Stimulated activated CD4-positive, alpha-beta T cell treated with anti-CD3 and anti-CD28 coated beads, Interleukin-15, amount 100 ng/mL, for 24 hours (primary cell): ENCODE results near the gene GPR12.
"Not testable (repeated sequence)": the region's sequence is repeated elsewhere in the genome, so short reads cannot be mapped to it uniquely, and the experiment has no call there.

Experiments
- DNase-seq: peaks from one replicate; pipeline ENCODE4 v3.0.0-alpha.2; 2020

Gene GPR12

GRCh38 chr13:26743971-26744370 lies 16.6 kb downstream of the GPR12 start:
- DNase-seq, result no peak

DNA sequence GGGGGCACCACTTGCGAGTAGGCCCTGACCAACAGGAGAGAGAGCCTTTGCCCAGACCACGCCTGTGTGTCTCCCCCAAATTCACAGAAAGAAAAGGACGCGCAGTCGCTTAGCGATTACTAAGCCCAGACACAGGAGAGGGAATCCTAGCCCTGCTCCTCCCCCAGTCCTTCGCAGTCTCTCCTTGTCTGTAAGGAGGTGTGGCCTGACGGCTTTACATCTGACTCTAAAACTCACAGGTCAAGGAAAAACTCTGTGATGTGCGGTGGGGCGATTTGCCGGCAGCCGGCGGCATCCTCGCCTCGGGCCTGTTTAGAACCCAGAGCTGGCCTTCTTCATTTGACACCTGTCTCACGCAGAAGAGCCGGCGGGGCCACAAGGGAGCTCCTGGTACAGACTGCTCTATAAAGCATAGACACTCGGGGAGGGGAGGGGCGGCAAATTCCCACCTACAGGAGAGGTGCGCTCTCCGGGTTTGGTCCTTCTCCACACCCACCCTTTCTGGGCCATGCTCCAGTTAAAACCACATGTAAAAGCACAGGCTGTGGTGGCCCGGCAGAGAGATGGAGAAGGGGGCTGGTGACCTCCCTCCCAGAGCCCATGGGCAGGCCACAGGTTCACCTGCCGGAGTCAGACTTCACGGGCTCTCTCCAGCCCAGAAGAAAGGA lies 17.8 kb downstream of the GPR12 start:
- DNase-seq, result no peak

GRCh38 chr13:26735677-26736076 lies 24.9 kb downstream of the GPR12 start:
- no peak for DNase-seq

DNA sequence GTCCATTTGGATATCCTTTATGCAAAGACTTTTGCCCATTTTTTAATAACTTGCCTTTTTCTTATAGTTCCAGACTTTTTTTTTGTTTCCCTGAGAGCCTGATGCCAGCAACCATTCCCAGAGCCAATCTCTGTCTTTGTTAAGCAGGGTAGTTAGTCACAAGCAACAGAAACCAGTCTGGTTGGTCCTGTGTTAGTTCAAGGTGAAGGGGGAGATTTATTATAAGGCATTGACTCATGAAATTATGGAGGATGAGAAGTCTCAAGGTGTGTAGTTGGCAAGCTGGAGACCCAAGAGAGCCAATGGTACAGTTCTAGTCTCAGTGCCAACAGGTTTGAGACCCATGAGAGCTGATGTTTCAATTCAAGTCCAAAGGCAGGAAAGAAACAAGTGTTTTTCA lies 33.0 kb downstream of the GPR12 start:
- no peak for DNase-seq

DNA sequence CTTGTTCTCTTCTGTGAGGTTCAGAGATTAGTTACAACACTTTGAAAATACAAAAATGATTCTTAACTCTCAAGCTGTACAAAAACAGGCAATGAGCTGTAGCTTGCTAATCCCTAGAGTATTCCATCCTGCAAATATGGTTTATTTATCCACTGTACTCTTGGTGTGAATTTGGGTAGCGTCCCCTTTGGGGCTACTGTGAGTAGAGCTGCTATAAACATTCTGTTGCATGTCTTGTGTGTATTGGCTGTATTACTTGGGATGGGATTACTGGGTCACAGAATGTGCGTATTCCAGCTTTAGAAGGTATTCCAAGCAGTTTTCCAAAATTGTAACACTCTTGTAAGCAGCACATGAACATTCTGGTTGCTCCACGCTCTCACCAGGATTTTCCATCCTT lies 33.5 kb downstream of the GPR12 start:
- DNase-seq, result no peak

GRCh38 chr13:26726684-26727083 lies 33.9 kb downstream of the GPR12 start:
- no peak for DNase-seq

DNA sequence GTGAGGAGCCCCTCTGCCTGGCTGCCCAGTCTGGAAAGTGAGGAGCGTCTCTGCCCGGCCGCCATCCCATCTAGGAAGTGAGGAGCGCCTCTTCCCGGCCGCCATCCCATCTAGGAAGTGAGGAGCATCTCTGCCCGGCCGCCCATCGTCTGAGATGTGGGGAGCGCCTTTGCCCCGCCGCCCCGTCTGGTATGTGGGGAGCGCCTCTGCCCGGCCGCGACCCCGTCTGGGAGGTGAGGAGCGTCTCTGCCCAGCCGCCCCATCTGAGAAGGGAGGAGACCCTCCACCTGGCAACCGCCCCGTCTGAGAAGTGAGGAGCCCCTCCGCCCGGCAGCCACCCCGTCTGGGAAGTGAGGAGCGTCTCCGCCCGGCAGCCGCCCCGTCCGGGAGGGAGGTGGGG lies 37.0 kb downstream of the GPR12 start:
- not testable (repeated sequence) for DNase-seq

GRCh38 chr13:26722321-26722720 lies 38.3 kb downstream of the GPR12 start:
- DNase-seq, result no peak

DNA sequence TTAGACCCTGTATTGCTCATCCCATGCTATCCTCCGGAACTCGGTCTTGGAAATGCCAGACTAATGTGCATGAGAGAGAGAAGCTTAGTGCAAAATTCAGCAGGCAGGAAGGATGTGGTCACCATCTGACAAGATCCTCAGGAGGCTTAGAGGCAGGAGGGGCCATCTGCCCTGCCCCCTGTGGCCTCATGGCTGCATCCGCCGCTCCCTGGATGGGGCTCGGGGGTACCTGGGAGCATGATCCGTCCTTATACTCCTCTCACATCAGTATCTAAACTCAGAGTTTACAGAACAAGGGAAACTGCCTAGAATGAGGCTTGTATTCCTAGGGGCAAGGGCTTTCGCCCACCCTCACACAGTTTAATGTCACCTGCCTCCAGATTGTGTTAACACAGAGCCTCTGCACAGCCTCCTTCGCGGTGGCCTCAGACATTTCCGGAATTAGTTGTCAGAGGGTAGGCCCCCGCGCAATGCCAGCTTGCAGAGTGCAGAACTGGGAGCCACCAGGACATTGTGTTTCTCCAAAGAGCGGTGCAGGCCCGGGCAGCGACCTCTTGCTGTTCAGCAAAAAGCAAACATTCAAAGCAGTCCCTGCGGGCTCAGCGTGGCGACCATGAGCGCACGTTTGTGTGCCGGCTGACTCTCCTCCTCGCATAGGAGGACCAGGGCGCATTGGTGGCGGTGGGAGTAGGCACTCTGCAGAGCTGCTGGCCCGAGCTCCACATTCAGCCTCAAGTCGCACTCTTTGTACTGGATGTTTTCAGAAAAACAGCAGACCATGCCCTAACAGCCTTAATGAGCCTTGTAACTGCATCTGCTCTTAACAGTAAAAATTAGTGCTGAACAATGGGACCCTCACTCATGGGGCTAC lies 39.1 kb downstream of the GPR12 start:
- peak; percentile 47 for DNase-seq

DNA sequence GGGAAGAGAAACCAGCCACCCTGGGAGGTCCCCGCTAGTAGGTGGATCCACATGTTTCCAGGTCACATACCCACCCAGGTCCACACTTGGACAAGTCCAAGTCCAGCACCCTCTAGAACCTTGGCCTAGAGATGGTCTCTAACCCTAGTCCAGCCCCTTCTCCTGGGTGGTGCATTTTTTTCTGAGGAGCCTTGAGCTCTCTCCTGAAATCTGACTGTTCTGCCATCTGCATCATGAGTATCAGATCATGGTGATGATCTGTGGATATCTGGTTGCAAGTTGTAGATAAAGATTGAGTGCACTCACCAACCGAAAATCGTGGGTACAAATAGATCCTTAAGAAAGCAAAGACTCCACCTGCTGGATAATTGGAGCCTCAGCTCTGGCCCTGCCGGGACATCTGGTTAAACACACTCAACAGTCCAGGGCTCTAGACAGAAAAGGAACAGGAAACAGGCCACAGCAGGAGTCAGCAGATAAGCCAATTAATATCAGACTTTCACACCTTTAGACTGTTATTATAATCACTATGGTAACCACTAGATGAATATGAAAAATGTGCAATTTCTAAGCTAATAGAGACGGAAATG lies 41.1 kb downstream of the GPR12 start:
- DNase-seq, result no peak

- no peak for DNase-seq
These were observed 41.7 kb downstream of the GPR12 start for GRCh38 chr13:26718872-26719271.

DNA sequence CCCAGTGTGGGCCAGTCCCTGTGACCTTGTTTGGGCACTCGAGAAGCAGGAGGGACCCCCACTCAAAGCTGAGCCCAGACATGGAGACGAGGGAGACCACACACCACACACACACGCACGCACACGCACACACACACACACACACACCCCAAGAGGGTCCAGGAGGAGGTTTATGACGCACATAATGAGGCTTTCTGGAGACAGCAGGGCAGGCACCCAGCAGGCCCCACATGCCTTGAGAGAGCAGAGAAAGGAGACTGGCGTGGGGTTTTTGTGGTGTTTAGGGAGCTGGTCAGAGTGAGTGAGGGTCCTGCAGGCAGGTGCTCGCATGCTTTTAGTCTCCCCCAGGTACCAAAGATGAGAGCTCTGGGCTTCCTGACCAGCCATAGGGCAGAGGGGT lies 42.4 kb downstream of the GPR12 start:
- no peak for DNase-seq

DNA sequence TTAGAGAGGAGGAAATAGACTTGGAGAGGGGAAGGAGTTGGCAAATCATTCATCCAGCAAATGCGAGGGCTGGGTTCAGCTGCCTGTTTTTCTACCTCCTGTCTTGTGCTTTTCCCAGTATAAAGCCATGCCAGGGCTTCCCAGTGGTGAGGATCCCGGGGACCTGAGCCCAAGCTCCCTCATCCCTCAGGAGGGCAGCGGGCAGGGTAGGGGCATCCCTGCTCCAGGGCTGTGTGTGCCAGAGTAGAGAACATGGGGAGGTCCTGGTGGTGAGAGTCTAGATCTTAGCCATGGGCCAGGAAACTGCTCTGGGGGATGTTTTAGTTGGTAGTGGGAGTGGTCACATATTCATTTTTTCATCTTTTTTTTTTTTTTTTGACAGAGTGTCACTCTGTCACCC lies 43.6 kb downstream of the GPR12 start:
- no peak for DNase-seq

DNA sequence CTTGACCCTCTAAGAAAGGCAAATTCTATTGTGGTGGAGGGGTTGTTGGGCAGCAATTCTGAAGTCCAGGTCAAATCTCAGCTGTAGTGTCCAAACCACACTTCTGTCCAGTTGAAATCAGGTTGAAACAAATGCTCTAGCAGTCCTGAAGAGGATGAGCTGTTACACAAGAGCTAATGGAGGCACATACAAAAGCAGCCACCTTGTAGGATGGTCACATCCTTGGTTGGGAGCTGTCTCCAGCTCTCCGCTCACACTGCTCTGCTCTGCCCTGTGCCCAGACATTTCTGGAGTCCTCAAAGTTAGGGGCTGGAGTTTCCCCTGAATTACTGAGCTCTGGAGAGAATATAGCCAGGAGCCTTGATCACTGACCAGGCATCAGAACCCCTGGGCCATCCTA lies 47.2 kb downstream of the GPR12 start:
- no peak for DNase-seq

- no peak for DNase-seq
These were observed 49.4 kb downstream of the GPR12 start for GRCh38 chr13:26711211-26711610.

DNA sequence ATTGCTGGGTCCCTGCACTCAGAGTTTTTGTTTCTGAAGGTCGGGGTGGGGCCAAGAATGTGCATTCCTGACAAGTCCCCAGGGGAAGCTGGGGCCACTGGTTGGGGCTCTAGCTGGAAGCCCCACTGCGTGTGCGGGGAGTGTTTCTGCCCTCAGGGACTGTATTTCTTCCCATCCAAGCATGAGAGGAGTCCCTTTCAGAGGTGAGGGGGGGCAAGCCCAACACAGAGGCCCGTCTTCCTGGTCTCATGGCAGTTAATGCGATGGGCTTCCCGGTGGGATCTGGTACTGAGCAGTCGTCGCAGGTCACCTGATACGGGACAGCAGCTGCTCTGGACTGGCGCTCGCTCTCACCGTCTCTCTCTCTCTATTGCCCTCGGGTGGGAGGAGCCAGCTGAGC lies 50.4 kb downstream of the GPR12 start:
- no peak for DNase-seq

DNA sequence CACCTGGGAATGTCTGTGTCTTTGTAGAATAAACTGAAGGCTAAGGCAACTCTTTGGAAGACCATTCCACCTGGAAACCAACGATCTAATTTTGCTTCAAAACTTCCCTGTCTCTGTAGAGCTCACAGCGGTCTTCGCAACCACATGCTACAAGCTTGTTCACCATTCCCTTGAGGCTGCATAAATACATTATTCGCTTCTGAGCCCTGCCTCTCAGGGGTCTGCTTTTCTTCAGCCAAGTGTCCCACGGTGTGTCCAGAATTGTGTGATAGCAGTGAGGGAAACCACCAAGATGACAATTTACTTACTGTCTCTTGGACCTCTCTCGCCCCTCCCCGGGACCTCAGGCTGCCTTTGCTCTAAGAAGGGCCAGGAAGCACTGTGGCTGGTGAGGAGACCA lies 51.1 kb downstream of the GPR12 start:
- no peak for DNase-seq

GRCh38 chr13:26708007-26708297 lies 52.6 kb downstream of the GPR12 start:
- no peak for DNase-seq

DNA sequence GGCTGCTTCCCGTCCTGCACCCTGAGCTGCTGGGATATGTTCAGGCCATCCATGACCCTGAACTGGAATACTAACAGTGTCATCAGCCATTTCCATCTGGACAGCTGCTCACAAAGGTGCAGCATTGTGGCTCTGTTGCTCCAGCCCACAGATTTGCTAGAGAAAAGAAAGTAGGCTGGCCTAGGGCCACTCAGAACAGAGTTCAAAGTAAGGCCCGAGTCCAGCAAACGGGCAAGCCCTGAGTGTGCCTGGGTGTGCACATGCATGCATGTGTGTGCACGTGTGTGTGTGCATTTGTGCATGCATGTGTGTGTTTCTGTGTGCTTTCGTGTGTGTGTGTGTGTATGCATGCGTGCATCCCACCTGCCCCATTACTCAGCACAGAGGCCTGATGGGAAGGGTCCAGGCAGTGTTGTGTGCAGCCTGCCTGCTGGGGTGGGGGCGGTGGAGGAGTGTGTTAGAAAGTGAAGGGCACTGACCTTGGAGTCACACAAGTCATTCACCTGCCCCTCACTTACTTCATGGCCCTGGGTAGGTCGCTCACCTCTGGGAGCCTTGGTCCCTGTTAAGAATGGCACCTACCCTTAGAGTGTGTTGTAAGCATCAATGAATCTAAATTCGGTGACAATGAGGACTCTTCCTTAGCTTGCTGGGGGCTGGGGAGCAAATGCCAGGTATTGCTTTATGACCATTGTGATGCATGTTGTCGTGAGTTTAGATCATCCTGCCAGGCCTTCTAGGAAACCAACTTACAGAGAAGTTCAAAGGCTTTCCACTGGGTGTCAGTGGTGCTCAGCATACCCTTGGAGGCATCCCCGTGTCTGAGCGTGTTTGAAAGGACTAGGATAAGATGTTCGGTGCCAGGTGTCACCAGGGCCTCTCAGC lies 53.2 kb downstream of the GPR12 start:
- peak; percentile 39 for DNase-seq

DNA sequence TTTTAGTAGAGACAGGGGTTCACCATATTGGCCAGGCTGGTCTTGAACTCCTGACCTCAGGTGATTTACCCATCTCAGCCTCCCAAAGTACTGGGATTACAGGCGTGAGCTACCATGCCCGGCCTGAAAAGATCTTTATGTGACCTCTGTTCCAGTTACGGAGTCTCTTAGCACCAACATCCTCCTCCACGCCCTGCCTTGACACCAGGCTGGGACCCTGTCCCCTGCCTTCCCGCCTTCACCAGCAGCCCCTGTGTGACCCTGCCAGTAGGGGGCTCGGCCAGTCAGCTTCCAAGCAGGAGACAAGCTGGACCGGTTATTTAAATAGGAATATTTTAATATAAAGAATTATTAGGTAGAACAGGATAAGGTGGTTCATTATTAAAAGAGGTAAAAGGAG lies 54.2 kb downstream of the GPR12 start:
- no peak for DNase-seq

GRCh38 chr13:26705536-26705935 lies 55.0 kb downstream of the GPR12 start:
- DNase-seq, result no peak
